NOMO-1 (cell line): ENCODE results near the gene CCDC38.
A peak's percentile ranks its signal among the peaks of the same experiment; 100 is the strongest.
"Not testable (repeated sequence)": the region's sequence is repeated elsewhere in the genome, so short reads cannot be mapped to it uniquely, and the experiment has no call there.

Experiments used
- DNase-seq, 2 experiments: peaks; one replicate each; lab custom pipeline; 2025; ENCODE audit not compliant: unreplicated experiment in 2 of 2; lab: John Stamatoyannopoulos, UW

CCDC38 gene

DNA sequence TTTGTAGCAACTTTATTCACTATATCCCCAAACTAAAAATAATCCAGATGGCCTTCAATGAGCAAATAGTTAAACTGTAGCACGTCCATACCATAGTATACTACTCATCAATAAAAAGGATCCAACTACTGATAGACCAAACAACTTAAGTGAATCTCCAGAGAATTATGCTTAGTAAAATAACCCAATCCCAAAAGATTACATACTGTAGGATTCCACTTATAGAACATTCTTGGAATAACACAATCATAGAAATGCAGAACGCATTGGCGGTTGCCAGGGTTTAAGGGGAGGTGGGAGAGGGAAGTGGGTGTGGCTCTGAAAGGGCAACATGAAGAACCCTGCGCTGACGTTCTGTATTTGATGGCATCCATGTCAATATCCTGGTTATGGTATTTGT lies 55.1 kb downstream of the CCDC38 start:
- no peak for DNase-seq

DNA sequence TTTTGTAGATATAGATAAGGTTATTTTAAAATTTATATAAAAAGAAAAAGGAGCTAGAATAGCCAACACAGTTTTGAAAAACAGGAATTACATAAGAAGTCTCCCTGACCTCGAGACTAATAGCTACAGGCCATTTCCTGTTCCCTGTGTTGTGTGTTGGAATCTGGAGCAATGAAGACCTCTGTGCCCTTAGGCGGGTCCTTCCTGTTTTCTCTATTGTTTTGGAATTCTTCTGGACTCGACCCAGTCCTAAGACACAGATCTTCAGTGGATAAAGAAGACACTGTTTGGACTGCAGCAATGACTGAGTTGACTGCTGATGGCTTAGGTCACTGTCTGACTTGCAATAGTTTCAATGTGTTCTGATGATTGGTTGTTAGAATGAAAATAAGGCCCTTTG lies 57.4 kb downstream of the CCDC38 start:
- DNase-seq, result no peak

DNA sequence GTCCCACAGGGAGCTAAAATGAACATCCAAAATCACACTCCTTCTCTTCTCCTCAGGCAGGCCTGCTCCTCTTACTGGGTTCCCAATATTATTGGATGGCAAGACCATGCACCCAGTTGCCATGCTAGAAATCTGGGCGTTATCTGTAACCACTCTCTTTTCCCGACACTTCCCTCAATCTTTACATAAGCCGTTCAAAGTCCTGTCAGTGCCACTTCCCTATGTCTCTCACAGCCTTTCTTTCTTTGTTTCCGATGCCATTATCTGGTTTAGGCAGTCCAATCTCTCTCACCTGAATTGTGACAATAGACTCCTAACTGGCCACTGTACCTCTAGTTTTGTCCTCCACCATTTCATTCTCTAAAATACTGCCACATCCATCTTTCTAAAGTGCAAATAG lies 59.5 kb downstream of the CCDC38 start:
- DNase-seq, result no peak

DNA sequence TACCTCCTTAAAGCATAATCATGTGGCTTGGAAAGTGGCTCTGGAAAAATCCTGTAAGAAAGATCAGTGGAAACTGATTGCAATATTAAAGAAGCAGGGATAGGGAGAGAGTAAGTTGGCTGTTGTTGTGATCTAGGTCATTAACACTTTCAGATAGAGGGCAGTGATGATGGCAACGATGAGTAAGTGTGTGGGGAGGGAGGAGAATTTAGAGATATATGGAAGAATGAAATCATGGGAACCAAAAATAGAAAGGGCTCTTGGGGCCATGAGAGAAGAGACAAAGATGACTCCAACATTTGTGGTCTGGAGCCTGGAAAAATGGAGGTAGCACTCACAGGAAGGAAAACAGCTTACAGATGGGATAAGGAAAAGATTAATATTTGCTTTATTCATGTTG lies 60.3 kb downstream of the CCDC38 start:
- no peak for DNase-seq

DNA sequence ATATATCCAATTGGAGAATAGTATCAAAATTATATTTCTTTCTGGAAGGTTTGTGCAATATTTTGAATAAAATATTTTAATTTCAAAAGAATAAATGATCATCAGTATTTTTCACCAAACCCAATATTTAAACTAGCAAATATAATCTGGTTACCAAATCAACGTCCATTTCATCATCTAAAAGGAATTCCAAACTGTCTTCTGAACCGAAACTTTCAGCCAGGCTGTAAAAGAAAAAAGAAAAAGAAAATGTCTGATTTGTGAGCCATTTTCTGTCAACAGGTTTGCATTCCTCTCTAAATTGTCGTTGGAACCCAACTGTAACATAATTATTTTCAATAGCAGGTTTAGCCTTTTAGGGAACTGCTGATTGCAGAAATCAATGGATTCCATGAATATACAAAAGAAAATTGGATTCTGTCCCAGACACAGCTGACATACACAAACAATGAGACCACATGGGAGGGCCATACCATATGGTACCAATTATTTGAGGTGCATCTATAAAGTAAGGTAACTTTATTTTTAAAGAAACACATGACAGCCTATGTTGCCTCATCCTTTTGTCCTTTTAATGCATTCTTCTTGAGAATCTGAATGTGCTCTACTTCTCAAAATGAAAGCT lies 61.0 kb downstream of the CCDC38 start:
- no peak for DNase-seq

DNA sequence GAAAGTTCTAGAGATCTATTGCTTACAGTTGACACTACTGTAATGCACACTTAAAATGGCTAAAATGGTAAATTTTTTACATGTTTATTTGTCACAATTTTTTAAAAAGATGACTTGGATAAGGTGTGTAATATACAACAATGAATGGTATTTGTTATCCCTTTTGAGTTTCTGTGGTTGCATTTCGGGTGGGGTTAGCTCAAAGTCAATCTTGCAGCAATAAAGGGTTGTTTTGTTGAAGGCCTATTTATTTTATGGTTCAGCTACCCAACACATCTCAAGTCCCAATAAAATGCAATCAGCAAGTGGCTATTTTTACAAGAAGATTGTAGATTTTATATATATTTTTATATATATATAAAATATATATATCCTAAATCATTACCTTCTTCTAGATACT lies 61.5 kb downstream of the CCDC38 start:
- no peak for DNase-seq

DNA sequence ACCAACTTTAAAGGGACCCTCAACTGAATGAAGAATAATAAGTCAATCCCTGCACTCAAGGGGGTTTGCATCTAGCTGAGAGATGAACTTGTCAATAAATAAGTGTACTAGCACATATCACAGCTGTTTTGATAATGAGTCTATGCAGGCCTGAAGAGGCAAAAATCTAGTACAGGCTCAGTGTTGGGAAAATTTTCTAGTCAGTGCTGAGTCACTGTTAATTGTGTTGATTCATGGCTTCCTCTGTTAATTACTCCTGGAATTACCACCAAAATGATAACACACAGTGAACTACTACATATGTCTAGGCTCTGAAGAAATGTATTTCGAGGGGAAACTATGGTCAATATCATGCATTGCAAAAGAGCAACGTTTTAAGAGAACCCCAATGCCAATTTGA lies 64.8 kb downstream of the CCDC38 start:
- DNase-seq, result peak in 1 of 2 experiments; percentile 53

DNA sequence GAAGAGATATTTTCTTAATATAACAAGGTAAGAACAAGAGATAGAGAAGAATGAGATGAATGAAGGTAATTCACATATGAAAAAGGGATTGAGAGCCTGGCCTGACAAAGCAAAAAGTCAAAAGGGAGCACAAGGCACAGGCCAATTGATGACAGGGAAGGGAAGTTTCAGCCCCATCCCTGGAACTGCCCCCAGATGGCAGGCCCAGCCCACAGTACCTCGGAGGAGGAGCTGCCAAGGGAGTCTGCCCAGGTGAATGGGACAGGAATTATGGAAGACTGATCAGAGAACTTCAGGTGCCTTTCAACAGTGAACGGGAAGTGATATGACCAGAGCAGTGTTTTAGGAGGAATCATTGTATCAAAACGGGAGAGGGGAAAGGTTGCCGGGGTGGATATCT lies 68.0 kb downstream of the CCDC38 start:
- DNase-seq, result no peak

DNA sequence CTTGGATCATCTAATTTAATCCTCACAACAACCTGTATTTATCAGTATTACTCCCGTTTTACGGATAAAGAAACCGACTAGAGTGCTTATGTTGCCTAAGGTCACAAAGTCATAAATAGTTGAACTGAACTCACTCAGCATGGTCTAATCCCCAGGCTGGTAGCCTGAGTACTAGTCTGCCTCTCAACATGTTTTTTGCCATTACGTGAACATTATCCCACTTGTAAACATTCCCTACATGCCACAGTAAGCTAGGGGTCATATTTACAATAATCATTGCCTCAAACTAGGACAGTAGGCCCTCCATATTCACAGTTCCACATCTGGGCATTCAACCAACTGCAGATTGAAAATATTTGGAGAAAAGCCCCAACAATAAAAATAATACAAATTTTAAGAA lies 71.5 kb downstream of the CCDC38 start:
- DNase-seq, result no peak

DNA sequence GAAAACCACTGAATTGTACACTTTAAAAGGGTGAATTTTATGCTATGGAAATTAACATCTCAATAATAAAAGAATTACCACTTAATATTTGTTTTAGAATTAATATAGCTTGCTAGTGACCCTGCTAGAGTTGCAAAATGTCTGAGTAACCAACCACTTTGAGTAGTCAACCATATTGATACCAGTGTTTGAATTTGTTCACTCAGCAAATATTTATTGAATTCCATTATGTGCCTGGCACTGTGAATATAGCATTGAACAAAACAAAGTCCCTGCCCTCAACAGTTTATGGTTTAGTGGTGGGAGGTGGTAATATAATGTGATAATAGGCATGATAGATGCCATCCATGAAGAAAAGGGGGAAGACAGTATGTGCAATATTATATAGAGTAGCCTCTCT lies 79.1 kb downstream of the CCDC38 start:
- DNase-seq, result no peak

DNA sequence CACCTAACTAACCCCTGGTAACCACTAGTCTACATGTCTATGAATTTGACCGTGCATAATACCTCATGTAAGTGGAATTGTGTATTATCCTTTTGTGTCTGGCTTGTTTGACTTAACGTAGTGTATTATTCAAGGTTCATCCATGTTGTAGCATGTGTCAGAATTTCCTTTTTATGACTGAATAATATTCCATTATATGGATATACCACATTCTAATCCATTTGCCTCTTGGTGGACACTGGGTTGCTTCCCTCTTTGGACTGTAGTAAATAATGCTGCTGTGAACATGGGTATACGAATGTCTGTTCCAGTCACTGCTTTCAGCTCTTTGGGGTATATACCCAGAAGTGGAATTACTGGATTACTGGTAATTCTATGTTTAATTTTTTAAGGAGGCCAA lies 80.4 kb downstream of the CCDC38 start:
- DNase-seq, result no peak

DNA sequence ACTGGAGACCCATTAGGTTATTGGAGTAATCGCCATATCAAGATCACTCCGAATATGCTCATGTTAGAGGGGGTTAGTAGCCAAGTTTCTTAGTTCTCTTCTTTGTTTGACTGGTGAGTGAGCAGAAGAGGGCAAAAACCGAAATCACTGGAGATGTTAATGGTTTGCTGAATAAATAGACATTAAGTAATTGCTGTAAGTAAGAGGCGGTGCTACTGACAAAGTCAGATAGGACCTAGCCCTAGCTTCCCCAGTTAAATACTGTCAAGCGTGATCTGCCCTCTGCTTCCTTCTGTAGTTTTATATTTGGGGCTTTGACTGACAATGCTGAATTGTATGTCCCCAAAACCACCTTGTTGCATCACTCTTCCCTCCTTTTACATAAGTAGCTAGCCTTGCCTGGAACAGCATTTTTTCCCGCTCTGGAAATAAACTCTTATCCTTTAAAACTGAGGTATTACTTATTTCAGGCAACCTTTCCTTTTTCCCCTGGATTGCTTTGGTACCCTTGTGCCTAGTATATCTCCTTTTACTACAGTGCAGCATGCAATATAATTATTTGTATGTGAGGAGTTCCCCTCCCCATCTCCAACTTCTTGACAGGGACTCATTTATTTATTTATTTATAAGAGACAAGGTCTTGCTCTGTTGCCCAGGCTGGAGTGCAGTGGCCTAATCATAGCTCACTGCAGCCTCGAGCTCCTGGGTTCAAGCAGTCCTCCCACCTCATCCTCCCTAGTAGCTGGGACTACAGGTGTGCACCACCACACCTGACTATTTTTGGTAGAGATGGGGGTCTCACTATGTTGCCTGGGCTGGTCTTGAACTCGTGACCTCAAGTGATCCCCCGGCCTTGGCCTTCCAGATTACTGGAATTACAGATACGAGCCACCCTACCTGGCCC lies 82.2 kb downstream of the CCDC38 start:
- peak in 1 of 2 experiments; percentile 27 for DNase-seq

DNA sequence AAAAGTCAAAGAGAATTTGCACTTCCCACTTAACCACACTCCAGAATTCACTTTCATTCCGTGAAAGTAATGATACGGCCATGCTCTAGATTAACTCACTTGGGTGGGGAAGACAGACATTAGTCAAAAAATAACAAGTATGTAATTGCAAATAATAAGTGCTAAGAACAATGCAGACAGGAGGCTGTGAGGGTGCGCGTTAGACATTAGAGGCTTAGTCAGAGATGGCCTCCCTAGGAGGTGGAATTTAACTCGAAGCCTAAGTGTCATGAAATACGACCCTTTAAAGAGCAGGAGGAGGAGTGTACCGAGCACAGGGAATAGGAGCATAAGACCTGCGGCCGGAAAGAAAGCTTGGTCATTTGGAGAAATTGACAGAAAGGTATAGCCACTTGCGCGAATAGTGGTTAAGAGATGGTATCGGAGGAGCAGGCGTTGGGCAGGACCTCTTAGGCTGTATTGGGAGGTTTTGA lies 83.0 kb downstream of the CCDC38 start:
- DNase-seq, result peak; percentile 35 to 47

DNA sequence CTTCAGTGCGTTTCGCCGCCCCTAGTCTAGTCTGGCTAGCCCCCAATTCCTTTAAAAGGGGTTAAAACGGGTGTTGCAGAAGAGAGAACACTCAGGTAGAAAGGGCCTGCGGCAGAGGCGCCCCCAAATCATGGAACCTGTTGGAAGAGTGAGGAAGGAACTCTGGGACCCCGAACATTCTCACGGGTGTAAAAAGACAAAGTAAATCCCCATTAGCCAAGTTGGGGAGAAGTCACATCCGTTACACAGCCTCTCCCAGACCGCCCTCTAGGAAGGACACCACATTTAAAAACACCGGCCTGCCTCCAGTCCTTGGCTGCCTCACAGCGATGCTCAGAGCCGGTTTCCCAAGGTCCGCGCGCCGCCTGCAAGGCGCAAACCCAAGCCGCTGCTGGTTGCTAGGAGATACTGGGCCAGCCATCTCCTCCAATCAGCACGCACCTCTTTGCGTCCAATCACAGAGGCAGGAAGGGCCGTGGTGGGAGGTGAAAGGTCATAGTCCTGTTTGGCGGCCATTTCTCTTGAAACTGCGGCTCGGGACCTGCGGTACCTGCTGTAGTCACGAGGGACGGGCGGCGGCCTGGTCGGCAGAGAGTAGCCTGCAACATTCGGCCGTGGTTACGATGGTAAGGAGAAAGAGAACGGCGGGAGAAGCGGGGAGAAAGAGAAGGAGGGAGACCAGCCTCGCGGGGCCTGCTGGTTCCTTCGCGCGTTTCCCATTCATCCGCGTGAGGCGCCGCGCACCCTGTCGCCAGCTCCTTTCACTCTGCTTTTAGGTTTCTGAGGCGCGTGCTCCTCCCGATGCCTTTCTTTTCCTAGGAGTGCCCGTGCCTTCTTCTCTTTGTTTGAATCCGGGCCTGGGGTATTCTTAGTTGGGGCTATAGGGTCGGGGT lies 83.7 kb downstream of the CCDC38 start, which contains the start of gene SNRPF:
TSS of gene SNRPF (plus strand) at position 502 of the 893 bp plus-strand sequence. CDS start at position 624, 122 bp downstream.
- peak; percentile 94 to 96 for DNase-seq

DNA sequence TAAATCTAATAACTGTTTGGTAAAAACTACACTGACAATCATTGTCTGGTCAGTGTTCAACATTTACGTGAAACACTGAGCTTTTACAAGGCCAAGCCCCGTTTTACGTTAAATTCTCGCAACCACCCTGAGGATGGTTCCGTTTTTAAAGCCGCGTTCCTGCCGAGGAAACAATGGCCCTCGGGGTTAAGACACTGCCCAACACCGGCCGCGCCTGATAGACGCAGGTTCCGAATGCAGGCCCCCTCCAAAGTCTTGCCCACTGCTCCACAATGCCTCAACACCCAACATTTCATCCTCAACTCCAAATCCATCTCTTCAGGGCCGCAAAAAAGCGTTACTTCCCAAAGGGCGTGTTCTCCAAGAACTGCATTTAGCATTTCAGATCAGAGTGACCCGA lies 84.6 kb downstream of the CCDC38 start:
- peak; percentile 51 to 60 for DNase-seq

DNA sequence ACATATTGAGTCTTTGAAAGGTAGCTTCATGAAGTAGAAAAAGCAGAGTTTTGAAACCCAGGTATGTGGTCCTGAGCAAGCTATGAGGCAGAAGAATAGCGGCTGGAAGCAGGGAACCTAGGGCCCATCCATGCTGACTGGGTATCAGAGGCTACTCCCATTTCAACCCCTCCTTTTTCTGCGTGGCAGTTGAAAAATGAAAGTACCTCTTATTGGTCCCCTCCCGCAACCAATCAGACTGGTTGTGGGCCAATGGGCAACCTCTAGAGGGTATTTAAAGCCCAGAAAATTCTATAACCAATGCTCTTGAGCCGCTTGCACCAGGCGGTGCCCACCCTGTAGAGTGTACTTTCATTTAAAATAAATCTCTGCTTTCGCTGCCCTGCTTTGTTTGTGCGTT lies 85.3 kb downstream of the CCDC38 start:
- DNase-seq, result peak in 1 of 2 experiments; percentile 28

DNA sequence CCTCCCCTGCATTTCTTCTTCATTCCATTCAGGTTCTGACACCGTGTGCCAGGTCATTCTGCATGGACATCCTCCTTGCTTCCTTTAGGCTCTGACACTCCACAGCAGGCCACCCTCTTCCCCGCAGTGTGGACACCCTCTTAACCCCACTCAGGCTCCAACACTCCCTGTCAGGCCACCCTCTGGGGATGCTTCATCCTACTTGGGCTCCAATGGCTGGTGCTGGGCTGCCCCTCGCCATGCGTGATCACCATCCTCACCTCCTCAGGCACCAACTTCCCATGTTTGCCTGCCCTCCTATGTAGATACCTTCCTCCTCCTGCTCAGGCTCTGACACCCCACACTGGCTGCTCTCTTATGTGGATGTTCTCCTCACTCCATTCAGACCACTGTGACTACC lies 90.3 kb downstream of the CCDC38 start:
- DNase-seq, result no peak

DNA sequence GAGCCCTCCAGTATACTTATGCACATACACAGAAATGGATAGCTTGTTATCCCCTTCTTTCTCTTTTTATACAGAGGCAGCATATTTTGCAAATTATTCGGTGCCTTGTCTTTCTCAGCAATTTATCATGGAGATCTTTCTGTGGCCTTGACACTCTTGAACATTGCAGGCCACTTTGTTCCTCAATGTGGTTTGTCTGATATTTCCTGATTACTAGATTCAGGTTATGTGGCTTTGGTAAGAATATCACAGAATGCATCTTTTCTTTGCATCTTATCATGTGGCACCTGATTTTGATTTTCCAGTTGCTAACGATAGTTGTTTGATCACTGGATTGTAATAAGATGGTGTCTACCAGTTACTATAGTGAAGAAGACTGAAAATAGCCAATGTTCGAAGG lies 90.8 kb downstream of the CCDC38 start:
- peak; percentile 19 to 50 for DNase-seq

DNA sequence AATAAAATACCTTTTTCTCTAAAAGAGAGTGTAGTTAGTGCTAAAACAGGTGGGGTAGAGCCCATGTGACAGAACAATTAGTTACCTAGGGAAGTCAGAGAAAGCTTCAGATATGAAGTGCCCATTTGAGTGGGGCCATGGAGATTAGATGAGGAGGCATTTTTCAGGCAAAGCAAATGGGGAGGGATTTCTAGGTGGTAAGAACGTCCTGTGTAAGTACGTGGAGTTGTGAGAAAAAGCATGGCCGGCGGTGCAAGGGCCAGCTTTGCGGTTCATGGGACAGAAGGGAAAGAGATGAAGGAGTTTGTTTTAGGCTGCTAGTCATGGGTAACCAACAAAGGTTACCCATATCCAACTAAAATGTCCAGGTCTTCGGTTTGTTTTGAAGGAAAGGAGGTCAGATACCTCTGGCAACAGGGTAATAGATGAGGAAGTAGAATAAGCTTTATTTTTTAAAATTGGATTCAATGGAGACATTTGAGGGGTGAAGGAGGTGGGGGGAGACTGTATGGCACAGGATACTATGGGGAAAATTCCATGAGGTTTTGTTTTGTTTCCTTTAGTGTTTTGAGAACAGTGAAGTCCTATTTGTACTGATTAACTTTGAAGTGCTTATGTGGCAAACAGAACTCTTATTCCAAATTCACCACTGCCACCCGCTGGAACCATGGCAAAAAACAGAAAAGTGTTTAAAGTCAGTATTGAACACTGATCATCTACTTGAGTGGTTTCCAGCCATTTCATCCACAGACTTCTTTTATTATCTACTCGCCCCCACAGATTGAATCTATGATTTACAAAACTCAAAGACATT lies 93.6 kb downstream of the CCDC38 start:
- no peak for DNase-seq

DNA sequence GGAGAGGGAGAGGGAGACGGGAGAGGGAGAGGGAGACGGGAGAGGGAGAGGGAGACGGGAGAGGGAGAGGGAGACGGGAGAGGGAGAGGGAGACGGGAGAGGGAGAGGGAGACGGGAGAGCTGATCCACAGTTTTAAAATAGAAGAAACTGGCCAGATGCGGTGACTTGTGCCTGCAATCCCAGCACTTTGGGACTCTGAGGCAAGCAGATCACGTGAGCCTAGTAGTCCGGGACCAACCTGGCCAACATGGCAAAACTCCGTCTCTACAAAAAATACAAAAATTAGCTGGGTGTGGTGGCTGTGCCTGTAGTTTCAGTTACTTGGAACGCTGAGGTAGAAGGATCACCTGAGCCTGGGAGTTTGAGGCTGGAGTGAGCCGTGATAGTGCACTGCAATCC lies 100.0 kb downstream of the CCDC38 start:
- not testable (repeated sequence) for DNase-seq
